HUES64 (cell line): ENCODE results near the gene BRINP3.

ENCODE experiments used
- H3K27ac ChIP-seq: 2 replicates; pipeline ENCODE4 v1.7.0; 2013; ENCODE audit warnings: low read depth, low read length, inconsistent platforms
- H3K27me3 ChIP-seq: 2 replicates; pipeline ENCODE4 v1.6.1; 2013; ENCODE audit warnings: mild to moderate bottlenecking, low read length; ENCODE audit not compliant: insufficient read depth
- H3K36me3 ChIP-seq: 2 replicates; pipeline ENCODE4 v1.6.1; 2013; ENCODE audit warnings: mild to moderate bottlenecking, low read length; ENCODE audit not compliant: insufficient read depth
- H3K4me1 ChIP-seq: 2 replicates; pipeline ENCODE4 v1.6.1; 2013; ENCODE audit warnings: mild to moderate bottlenecking, low read length, moderate library complexity; ENCODE audit not compliant: insufficient read depth
- H3K4me3 ChIP-seq: 2 replicates; pipeline ENCODE4 v1.5.1; 2013; ENCODE audit warnings: mild to moderate bottlenecking, low read length, moderate library complexity
- H3K9ac ChIP-seq: 2 replicates; pipeline ENCODE4 v1.6.1; 2013; ENCODE audit warnings: mild to moderate bottlenecking, low read depth, low read length
- H3K9me3 ChIP-seq: 2 replicates; pipeline ENCODE4 v1.6.1; 2013; ENCODE audit warnings: low read depth, low read length; ENCODE audit not compliant: insufficient read depth
- WGBS: fragments of 150-250, 120-280 bp; methylation state at CpG from one replicate; pipeline ENCODE4 v1.1.7; 2013; ENCODE audit warnings: missing lambda C conversion rate; 5-methylcytosine and 5-hydroxymethylcytosine counted together

The BRINP3 gene

GRCh38 chr1:190119683-190120082 is 358.0 kb downstream of the BRINP3 start:
- H3K27me3 ChIP-seq: no peaks in the 10 kb centered on the region

GRCh38 chr1:190116921-190117320 is 360.7 kb downstream of the BRINP3 start:
- H3K4me1 ChIP-seq: peaks cover 5% of the 10 kb centered on the region; the same call in 1 of the 2 replicates
- no peak overlapping the region for H3K9ac ChIP-seq
- H3K36me3 ChIP-seq: no peaks in the 10 kb centered on the region
- no peak overlapping the region for H3K27ac ChIP-seq
- no peak overlapping the region for H3K4me3 ChIP-seq
- H3K27me3 ChIP-seq: no peaks in the 10 kb centered on the region
- H3K9me3 ChIP-seq: no peaks in the 10 kb centered on the region

More at GRCh38 chr1:190119683-190120082, 358.0 kb downstream of the BRINP3 start:
- Histone ChIP-seq H3K36me3 (no peaks in the 10 kb centered on the region), H3K9ac (no peak overlapping the region), H3K4me3 (no peak overlapping the region), H3K27ac (no peak overlapping the region), H3K4me1 (peaks cover 5% of the 10 kb centered on the region; the same call in 1 of the 2 replicates), H3K9me3 (no peaks in the 10 kb centered on the region)
- WGBS: 75% methylated on average over 1 of the region's 2 CpGs

GRCh38 chr1:190104961-190105360 is 372.7 kb downstream of the BRINP3 start:
- Histone ChIP-seq H3K4me1 (no peaks in the 10 kb centered on the region), H3K27ac (no peak overlapping the region), H3K4me3 (no peak overlapping the region), H3K9me3 (no peaks in the 10 kb centered on the region), H3K36me3 (no peaks in the 10 kb centered on the region), H3K27me3 (no peaks in the 10 kb centered on the region), H3K9ac (no peak overlapping the region)
- 82% methylated on average over 1 of the region's 1 CpG for WGBS

- Histone ChIP-seq H3K4me3 (no peak overlapping the region), H3K27ac (no peak overlapping the region), H3K9ac (no peak overlapping the region), H3K4me1 (no peaks in the 10 kb centered on the region), H3K36me3 (no peaks in the 10 kb centered on the region), H3K27me3 (no peaks in the 10 kb centered on the region), H3K9me3 (no peaks in the 10 kb centered on the region)
- 97% methylated on average over 2 of the region's 5 CpGs for WGBS
Observed at GRCh38 chr1:190102757-190103326, 374.8 kb downstream of the BRINP3 start.

- Histone ChIP-seq H3K4me1 (no peaks in the 10 kb centered on the region), H3K4me3 (no peak overlapping the region), H3K27ac (no peak overlapping the region), H3K27me3 (no peaks in the 10 kb centered on the region), H3K9ac (no peak overlapping the region), H3K36me3 (no peaks in the 10 kb centered on the region), H3K9me3 (no peaks in the 10 kb centered on the region)
- whole genome bisulfite sequencing: 92% methylated on average over 2 of the region's 3 CpGs
Observed at GRCh38 chr1:190101756-190102155, 375.9 kb downstream of the BRINP3 start.

GRCh38 chr1:190098756-190099155 is 378.9 kb downstream of the BRINP3 start:
- Histone ChIP-seq H3K27me3 (no peaks in the 10 kb centered on the region), H3K4me3 (no peak overlapping the region), H3K9me3 (no peaks in the 10 kb centered on the region), H3K9ac (no peak overlapping the region), H3K27ac (no peak overlapping the region), H3K4me1 (no peaks in the 10 kb centered on the region), H3K36me3 (no peaks in the 10 kb centered on the region)
- WGBS: 95% methylated on average over 22 of the region's 22 CpGs

- Histone ChIP-seq H3K4me3 (no peak overlapping the region), H3K9ac (no peak overlapping the region), H3K27ac (no peak overlapping the region), H3K4me1 (no peaks in the 10 kb centered on the region), H3K27me3 (no peaks in the 10 kb centered on the region), H3K9me3 (no peaks in the 10 kb centered on the region), H3K36me3 (no peaks in the 10 kb centered on the region)
- 93% methylated on average over 7 of the region's 7 CpGs for WGBS
Observed at GRCh38 chr1:190098107-190098506, 379.6 kb downstream of the BRINP3 start.

GRCh38 chr1:190095596-190095995 is 382.1 kb downstream of the BRINP3 start:
- Histone ChIP-seq H3K27me3 (no peaks in the 10 kb centered on the region), H3K36me3 (no peaks in the 10 kb centered on the region), H3K4me1 (no peaks in the 10 kb centered on the region), H3K9ac (no peak overlapping the region), H3K4me3 (no peak overlapping the region), H3K27ac (no peak overlapping the region), H3K9me3 (no peaks in the 10 kb centered on the region)
- WGBS: 100% methylated on average over 1 of the region's 1 CpG

GRCh38 chr1:190084552-190084951 is 393.1 kb downstream of the BRINP3 start:
- Histone ChIP-seq H3K9ac (no peak overlapping the region), H3K9me3 (no peaks in the 10 kb centered on the region), H3K4me1 (peaks cover 4% of the 10 kb centered on the region; the same call in 1 of the 2 replicates), H3K27me3 (no peaks in the 10 kb centered on the region), H3K4me3 (no peak overlapping the region), H3K36me3 (no peaks in the 10 kb centered on the region), H3K27ac (no peak overlapping the region)
- WGBS: 73% methylated on average over 8 of the region's 8 CpGs

GRCh38 chr1:190068304-190068703 is 409.4 kb downstream of the BRINP3 start:
- no peaks in the 10 kb centered on the region; the same call in 1 of the 2 replicates for H3K9me3 ChIP-seq
- no peak overlapping the region for H3K9ac ChIP-seq
- no peak overlapping the region for H3K4me3 ChIP-seq
- no peak overlapping the region for H3K27ac ChIP-seq
- no peaks in the 10 kb centered on the region for H3K36me3 ChIP-seq
- WGBS: 79% methylated on average over 2 of the region's 2 CpGs
- H3K4me1 ChIP-seq: no peaks in the 10 kb centered on the region
- H3K27me3 ChIP-seq: no peaks in the 10 kb centered on the region

GRCh38 chr1:190067592-190067991 is 410.1 kb downstream of the BRINP3 start:
- Histone ChIP-seq H3K9me3 (no peaks in the 10 kb centered on the region; the same call in 1 of the 2 replicates), H3K36me3 (no peaks in the 10 kb centered on the region), H3K4me1 (no peaks in the 10 kb centered on the region), H3K27me3 (no peaks in the 10 kb centered on the region), H3K9ac (no peak overlapping the region), H3K4me3 (no peak overlapping the region), H3K27ac (no peak overlapping the region)
- WGBS: 88% methylated on average over 3 of the region's 3 CpGs

GRCh38 chr1:190066011-190066410 is 411.7 kb downstream of the BRINP3 start:
- 100% methylated on average over 2 of the region's 2 CpGs for WGBS
- H3K9ac ChIP-seq: no peak overlapping the region
- no peaks in the 10 kb centered on the region for H3K36me3 ChIP-seq
- H3K4me1 ChIP-seq: no peaks in the 10 kb centered on the region
- H3K27me3 ChIP-seq: no peaks in the 10 kb centered on the region
- H3K27ac ChIP-seq: no peak overlapping the region
- no peaks in the 10 kb centered on the region; the same call in 1 of the 2 replicates for H3K9me3 ChIP-seq
- H3K4me3 ChIP-seq: no peak overlapping the region
